Left ventricle myocardium superior (tissue), 1 donor: ENCODE data around the gene MACF1. TPM values are rescaled to one million over a fixed set of nuclear protein-coding genes. Genes with fewer than 3 reads are reported as not detected.
"Not testable (repeated sequence)": the region's sequence is repeated elsewhere in the genome, so short reads cannot be mapped to it uniquely, and the experiment has no call there.

ENCODE experiments used
- ATAC-seq: fragments of 200-7000 bp; cut with Tn5 transposase; one replicate; pipeline ENCODE4 v1.9.1; 2020; ENCODE audit warnings: mild to moderate bottlenecking, moderate library complexity
- DNase-seq: peaks from one replicate; pipeline ENCODE4 v3.0.0-alpha.2; 2020
- intact Hi-C: fragments of 100-400 bp; cut with micrococcal nuclease; formaldehyde crosslinking; loops from one replicate; pipeline ENCODE4 v1.11.0; 2022
- total RNA-seq: library from RNA; stranded (reverse); fragmentation: NEBNext Ultra II Directional; extraction: Animal tissue kit (Norgen Biotek cat#: 25700); gene quantifications from one replicate; pipeline ENCODE4 v1.2.1, GENCODE V29; 2021
- donor health status: DM: no; HTN: yes; CAD: no; lungs with severe emphysema.

Gene MACF1
- total RNA-seq, 1 donor from 2014 or later = 239 TPM

DNA sequence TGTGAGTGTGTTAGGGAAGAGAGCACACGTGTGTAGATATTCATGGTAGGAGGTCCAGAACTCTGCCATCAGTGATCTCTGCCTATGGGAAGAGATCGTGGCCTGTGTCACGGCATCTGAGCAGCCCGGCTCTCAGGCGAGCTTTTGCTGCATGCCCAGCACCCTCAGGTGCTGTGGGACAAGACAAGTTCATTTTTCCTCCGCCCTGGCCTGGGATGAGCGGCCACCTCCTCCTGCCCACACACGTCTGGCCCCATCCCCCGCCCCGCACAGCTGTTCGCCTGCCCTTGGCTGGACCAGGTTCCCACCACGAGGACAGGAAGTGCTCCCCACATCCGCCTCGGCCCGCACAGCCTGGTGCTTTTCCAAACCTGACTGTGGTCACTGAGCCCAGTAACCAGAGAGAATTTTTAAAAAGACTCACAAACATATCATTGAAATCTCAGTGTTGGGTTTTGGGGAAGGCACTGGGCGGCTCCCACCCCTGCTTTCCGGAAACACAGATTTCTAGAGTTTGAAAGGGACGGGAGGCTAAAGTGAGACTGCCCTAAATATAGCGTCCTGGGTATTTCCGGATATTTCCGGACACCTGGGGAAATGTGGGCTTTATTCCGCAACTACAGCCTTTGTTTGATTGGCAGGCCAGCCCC lies 305.0 kb downstream of the MACF1 start:
- ATAC-seq = peak; percentile 74
- intact Hi-C loops = no loop called here
- peak; percentile 65 for DNase-seq

DNA sequence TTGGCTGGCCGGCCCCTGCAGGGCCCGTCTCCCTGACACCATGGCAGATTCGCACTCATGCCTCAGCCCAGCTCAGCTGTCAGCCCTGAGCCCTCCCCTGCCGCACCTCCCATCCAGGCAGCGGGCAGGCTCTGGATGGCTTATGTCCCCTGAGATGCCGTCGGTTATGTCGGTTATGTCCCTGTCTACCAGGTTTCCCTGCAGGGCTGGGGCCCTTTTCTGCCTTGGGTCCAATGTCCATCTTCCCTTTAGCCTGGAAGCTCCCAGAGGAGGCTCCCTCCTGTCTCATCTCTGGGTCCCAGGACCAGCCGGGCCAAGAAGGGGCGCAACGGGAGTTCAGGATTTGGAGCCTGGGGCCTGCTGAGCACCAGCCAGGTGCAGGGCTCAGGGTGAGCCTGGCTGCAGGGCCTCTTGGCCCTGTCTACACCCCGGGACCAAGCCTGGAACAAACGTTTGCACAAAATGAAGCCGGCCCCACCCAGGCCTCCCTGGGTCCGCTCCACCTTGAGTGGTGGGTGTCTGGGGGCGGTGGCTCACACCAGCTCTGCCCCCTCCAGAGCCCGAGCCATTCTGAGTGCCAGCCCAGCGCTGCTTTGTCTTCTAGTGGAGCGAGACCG lies 306.2 kb downstream of the MACF1 start:
- ATAC-seq, intact Hi-C loops, DNase-seq: not testable (repeated sequence)

DNA sequence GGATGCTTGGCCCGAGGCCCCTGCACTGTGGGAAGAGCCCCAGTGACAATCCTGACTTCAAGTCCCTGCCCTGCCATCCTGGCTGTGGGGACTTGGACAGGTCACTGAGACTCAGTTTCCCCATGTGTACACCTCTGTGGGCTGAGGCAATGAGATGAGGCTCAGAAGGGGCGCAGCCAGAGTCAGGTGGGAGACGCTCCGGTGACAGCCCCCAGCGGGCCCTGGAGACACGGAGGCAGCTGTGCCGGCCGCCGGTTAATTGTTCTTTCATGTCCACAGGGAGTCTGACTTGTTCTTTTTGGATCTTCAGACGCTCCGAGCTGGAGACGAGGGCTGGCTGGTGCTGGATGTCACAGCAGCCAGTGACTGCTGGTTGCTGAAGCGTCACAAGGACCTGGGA lies 307.0 kb downstream of the MACF1 start:
- DNase-seq, intact Hi-C loops, ATAC-seq: not testable (repeated sequence)

DNA sequence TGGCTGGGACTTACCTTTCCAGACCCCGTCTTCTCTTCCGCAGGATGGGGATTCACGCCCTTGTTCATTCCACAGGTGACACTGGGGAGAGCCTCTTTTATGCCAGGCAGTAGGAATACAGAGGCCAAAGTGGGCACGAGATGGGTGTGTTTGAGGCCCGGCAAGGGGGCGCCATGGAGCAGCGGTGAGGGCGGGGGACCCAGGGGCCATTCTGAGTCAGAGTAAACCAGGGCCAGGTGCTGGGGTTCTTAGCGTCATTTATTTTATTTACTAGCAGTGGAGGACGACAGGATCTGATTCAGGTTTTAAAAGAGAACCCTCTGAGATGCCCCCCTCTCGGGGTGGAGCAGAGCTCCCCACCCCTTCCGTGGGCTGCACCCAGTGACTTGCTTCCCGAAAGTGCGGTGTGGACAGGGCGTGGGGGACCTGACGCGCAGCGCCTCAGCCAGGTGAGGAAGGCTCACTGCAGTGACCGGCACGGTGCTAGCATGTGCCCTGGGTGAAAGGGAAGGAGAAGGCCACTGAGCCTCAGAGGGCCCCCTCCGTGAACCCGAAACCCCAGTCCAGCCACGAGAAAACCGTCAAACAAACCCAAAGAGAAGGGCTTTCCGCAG lies 307.8 kb downstream of the MACF1 start:
- intact Hi-C loops, DNase-seq, ATAC-seq: not testable (repeated sequence)

DNA sequence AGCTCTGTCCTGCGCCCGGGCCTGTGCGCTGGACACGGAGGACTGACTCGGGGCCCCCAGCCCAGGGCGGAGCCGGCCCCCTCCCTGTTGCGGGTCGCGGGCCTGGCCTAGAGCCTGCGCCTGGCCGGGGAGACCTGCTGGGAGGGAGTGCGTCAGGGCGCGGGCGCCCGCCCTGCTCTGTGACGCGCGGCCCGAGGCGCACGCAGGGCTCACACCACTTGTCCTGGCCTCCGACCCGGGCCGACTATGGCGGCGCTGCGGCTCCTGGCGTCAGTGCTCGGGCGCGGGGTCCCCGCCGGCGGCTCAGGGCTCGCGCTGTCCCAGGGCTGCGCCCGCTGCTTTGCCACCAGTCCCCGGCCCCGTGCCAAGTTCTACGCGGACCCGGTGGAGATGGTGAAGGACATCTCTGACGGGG lies 310.2 kb downstream of the MACF1 start:
- intact Hi-C loops = not testable (repeated sequence)
- peak; percentile 50 for DNase-seq
- ATAC-seq = peak; percentile 88

DNA sequence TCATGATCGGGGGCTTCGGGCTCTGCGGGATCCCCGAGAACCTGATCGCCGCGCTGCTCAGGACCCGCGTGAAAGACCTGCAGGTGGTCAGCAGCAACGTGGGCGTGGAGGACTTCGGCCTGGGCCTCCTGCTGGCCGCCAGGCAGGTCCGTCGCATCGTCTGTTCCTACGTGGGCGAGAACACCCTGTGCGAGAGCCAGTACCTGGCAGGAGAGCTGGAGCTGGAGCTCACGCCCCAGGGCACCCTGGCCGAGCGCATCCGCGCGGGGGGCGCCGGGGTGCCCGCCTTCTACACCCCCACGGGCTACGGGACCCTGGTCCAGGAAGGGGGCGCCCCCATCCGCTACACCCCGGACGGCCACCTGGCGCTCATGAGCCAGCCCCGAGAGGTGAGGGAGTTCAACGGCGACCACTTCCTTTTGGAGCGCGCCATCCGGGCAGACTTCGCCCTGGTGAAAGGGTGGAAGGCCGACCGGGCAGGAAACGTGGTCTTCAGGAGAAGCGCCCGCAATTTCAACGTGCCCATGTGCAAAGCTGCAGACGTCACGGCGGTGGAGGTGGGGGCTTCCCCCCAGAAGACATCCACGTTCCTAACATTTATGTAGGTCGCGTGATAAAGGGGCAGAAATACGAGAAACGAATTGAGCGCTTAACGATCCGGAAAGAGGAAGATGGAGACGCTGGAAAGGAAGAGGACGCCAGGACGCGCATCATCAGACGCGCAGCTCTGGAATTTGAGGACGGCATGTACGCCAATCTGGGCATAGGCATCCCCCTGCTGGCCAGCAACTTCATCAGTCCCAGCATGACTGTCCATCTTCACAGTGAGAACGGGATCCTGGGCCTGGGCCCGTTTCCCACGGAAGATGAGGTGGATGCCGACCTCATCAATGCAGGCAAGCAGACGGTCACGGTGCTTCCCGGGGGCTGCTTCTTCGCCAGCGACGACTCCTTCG lies 310.9 kb downstream of the MACF1 start:
- peak; percentile 46 for ATAC-seq
- DNase-seq, intact Hi-C loops: not testable (repeated sequence)

DNA sequence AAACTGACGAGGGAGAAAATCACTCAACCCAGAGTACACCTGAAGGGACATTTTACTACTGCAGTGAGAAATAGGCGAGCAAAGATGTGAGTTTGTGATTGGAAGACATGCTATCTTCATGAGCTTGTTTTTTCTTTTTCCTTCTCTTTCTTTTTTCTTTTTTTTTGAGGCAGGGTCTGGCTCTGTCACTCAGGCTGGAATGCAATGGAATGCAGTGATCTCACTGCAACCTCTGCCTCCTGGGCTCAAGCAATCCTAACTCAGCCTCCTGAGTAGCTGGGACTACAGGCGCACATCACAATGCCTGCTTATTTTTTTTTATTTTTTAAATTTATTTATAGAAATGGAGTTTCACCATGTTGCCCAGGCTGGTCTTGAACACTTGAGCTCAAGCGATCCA lies 312.3 kb downstream of the MACF1 start:
- DNase-seq, intact Hi-C loops, ATAC-seq: not testable (repeated sequence)

DNA sequence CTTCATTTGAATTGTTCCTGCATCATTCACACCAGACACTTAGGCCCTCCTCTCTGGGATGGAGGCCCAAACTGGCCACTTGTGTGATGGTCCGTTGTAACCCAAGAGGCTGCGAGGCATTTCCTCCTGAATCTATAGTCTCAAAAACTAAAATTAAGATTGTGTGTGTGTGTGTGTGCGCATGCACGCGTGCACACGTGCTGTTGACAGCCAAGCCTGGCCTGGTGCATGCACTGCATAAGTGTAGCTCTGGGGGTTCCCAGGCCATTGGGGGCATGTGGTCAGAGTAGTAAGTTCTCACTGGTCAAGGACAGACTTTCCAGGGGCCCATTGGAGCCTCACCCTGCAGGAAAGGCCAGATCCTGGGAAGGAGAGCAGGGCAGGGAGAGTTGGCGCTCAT lies 313.4 kb downstream of the MACF1 start:
- ATAC-seq, intact Hi-C loops, DNase-seq: not testable (repeated sequence)

DNA sequence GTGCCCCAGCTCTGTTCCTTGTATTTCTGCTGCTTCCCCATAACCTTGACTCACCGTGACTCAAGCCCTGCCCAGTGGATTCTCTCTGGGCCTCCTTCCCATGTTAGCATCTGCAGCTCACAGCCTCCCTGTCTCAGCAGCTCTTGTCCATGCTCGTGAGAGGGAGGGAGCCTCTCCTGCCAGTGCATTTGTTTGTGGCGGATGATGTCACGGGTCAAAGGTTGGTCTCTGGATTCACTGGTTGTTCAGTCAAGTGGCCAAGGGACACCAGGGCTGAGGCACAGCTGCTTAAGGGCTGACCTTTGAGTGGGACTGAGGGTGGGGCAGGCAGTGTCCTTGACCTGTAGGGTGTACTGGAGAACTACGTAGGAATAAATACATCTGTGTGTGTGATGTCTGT lies 314.9 kb downstream of the MACF1 start:
- intact Hi-C loops, DNase-seq, ATAC-seq: not testable (repeated sequence)

DNA sequence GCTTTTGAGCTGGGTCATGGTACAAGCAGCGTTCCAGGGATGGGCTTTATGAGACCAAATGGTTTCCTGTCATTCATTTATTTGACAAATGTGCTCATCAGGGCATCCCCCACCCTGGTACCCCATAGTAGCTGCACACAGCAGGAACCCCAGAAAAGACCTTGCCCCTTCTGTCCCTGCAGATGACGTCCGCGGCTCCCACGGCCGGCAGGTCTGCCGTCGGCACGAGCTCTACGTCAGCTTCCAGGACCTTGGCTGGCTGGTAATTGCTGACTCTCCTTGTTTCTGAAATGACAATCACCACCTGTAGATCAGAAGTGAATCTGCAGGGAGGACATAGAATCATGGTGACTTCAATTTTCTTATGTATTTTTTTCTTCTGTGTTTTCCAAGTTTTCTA lies 317.7 kb downstream of the MACF1 start:
- intact Hi-C loops, ATAC-seq, DNase-seq: not testable (repeated sequence)

DNA sequence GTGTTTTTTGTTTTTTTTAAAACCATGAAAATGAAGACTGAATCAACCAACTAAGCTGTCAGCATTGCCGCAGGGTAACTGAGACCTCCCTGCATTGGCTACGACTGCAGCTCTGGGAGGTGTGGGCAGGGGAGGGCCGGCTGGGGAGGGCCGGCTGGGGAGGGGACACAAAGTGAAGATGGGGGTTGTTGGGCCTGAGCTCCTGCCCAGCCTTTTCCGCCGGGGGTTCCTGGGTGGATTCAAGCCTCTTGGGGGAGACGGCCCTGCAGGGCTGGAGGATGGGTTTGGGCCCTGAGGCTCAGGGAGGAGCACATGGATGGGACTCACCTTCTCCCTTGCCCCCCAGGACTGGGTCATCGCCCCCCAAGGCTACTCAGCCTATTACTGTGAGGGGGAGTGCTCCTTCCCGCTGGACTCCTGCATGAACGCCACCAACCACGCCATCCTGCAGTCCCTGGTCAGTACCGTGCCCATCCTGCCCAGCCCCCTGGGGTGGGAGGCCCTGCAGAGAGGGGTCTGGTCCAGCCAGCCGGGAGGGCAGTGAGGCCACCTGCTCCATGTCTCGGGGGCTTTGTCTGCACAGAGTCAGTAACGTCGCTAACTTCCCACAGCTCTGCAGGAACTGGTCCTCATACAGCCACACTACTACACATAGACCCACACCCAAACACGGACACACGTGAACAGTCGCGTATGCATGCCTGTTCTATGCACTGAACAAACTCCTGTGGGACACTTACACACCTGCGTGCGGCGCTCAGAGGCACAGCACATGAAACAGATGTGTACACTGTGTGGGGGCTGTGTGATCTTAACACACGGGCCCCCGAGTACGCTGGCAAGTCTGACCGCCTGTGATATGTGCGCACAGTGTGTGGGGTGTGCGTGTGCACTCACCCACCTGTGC lies 318.4 kb downstream of the MACF1 start:
- no peak for ATAC-seq
- intact Hi-C loops = no loop called here
- DNase-seq = no peak

DNA sequence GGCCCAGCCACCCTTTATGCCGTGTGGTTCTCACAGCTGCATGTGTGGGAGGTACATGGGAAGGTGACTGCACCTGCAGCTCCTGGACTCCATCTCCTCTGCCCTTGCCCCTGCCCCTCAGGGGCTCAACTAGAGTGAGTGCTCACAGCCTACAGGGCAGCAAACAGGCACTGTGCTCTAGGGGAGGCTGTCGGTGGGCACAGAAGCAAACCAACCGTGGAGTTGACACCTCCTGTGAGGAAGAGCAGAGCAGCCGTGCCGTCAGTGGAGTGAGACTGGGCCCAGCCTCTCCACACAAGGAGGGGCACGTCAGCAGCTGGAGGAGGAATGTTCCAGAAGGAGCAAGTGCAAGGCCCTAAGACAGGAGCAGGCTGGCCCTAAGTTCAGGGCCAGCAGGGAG lies 319.7 kb downstream of the MACF1 start:
- DNase-seq = no peak
- intact Hi-C loops = no loop called here
- no peak for ATAC-seq

DNA sequence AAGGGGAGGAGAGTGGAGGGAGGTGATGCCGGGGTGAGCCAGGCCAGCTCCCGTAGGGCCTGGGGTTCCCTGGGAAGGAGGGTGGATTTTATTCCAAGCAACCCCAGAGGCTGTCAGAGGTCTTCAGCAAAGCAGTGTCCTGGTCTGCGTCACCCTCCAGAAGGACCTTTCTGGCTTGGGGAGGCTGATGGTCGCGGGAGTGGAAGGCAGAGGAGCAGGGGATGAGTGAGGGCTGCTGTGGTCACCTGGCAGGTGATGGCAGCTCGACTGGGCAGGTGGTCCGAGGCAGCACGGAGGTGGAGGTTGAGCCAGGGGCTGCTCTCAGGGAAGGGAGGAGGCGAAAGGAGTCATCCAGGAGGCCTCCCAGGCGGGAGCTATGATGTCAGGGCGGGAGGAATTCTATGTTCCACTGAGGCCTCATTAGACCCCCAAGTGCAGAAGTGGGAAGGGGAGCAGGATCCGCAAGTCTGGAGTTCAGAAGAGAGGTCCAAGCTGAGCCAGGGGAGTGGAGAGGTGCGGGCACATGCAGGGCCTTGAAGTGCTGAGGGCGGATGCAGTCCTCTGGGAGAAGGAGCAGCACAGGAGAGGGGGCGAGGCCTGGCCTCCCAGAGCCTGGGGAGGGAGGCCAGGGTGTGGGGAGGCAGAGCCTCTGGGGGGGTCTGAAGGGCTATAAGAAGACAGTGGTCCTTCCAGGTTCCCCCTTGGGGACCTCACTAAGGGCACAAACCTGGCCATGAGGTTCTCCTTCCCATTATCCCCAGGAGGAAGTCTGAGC lies 320.3 kb downstream of the MACF1 start:
- DNase-seq = no peak
- no peak for ATAC-seq
- intact Hi-C loops = no loop called here

DNA sequence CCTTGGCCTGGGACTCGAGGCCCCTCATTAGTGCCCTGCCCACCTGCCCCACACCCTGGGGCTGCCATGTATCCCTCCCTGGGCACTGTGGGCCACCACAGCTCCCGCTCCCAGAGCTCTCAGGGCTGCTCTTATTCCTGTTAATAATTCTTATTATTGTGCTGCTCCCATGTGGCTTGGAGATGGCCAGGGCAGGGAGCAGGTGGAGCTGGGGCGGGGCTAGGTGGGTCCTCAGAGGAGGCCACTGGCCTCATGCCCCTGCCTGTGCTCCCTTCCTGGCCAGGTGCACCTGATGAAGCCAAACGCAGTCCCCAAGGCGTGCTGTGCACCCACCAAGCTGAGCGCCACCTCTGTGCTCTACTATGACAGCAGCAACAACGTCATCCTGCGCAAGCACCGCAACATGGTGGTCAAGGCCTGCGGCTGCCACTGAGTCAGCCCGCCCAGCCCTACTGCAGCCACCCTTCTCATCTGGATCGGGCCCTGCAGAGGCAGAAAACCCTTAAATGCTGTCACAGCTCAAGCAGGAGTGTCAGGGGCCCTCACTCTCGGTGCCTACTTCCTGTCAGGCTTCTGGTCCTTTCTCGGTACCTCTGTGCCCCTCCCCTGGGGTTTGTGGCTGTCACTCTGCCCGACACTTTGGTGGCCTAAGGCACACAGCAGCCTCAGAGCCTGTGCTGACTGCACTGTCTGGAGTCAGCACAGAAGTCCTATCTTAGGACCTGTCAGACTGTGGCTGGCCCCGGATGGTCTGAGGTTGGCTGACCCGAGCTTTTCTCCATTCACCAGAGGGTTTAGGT lies 321.1 kb downstream of the MACF1 start:
- intact Hi-C loops = no loop called here
- ATAC-seq (peak; percentile 67), DNase-seq (no peak)

DNA sequence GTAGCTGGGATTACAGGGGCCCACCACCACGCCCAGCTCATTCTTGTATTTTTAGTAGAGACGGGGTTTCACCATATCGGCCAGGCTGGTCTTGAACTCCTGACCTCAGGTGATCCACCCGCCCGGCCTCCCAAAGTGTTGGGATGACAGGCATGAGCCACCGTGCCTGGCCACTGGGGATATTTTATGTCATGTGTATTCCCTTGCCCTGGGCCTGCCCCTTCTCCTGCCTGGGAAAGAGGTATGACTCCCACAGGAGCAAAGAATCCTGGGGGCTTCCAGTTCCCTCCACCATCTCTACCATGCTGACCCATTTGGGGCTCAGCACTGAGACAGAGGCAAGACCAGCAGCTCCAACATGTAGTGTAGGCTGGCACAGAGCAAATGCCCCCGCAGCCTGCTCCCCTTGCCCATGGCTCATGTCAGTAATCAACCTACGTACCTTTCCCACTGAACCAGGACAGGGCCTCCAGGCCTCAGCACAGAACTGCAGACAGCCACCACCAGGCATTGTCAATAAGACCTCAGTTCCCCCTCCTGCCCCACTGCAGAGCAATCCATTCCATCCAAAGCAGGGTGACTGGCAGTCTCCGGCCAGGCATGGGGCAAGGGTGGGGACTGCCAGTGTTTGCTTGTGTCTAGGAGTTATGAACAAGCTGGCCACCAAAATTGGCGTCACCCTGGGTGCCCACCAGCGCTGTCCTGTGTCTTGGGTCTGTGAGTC lies 322.1 kb downstream of the MACF1 start:
- no peak for ATAC-seq
- intact Hi-C loops = no loop called here
- DNase-seq = no peak

DNA sequence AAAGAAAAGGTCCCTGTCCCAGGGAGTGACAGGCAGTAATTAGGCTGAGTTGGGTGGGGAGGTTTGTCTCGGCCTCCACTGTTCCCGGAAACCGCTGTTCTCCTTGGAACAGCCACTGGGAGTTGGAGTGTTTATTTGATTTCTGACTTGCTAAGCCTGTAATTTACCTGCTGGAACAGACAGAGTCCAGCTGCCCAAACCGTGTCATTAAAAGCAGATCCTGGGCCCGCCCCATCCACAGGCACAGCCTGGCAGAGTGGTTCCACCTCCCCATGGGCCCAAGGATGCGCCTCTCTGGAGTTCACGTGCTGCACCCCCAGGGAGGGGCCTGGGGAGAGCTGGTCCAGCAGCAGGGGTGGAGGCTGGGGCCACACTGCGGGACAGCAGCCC lies 322.7 kb downstream of the MACF1 start:
- intact Hi-C loops, DNase-seq, ATAC-seq: not testable (repeated sequence)
